ENCODE data around the gene LRRC75A.
"Not testable (repeated sequence)": the region's sequence is repeated elsewhere in the genome, so short reads cannot be mapped to it uniquely, and the experiment has no call there.

Gene LRRC75A, protein sequence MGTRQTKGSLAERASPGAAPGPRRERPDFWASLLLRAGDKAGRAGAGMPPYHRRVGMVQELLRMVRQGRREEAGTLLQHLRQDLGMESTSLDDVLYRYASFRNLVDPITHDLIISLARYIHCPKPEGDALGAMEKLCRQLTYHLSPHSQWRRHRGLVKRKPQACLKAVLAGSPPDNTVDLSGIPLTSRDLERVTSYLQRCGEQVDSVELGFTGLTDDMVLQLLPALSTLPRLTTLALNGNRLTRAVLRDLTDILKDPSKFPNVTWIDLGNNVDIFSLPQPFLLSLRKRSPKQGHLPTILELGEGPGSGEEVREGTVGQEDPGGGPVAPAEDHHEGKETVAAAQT

DNA sequence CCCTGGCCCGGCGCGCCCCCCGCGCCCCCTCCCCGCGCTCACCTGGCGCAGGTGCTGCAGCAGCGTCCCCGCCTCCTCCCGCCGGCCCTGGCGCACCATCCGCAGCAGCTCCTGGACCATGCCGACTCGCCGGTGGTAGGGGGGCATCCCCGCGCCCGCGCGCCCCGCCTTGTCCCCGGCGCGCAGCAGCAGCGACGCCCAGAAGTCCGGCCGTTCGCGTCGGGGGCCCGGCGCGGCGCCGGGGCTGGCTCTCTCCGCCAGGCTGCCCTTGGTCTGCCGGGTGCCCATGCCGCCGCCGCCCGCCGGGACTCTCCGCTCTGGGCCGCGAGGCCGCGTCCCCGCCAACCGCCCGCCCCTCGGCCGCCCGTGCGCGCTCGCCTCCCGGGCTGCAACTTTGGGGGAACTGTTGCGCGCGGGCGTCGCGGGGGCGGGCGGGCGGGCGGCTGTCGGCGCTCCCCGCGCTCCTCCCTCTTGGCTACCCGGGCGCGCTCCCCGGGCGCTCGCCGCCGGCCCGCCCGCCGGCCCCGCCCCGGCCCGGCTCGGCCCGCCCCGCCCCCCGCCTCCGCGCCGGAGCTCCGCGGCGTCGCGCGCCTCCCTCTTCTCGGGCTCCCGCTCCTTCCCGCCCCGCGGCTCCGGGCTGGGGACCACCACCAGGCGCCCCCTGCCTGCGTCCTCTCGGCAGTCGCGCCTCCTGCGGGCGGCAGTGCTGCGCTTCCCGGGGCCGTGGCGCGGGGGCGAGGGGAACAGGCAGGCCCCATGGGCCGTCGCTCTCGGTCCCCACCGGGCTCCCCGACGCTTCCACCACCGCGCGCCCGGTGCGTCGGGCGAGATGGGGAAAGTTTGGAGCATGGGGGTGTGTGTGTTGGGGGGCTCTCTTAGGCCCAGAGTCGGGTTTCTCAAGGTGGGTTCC lies at the start of gene LRRC75A:
Gene LRRC75A, minus strand, starts transcription at position 491 of the 910 bp plus-strand sequence. Its CDS starts 203 bp downstream, at position 288.
- DNase-seq: peak; percentile 20

DNA sequence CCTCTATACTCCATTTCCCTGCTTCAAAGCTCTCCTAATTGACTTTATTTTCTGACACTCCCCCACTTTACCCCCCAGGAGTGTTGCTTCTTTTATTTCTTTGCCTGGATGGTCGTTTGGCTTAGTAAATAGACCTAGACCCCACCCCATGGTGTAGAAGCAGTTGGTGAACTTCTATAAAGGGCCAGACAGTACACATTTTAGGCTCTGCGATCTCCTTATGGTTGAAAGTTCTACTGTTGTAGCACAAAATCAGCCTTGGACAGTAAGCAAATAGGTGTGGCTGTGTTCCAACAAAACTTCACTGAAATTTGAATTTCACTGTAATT lies 45.1 kb upstream of the LRRC75A start:
- DNase-seq: no peak

DNA sequence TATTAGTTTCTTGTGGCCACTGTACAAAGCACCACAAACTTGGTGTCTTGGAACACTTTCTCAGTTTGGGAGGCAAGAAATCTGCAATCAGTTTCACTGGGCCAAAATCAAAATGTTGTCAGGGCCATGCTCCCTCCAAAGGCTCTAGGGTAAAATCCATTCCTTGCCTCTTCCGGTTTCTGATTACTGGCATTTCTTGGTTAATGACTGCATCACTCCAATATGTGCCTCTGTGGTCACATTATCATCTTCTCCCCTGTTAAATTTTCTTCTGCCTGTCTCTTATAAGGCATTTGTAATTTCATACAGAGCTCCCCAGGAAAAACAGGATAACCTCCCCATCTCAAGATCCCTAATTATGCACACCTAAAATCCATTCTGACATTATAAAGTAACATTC lies 42.2 kb upstream of the LRRC75A start:
- no peak for DNase-seq

DNA sequence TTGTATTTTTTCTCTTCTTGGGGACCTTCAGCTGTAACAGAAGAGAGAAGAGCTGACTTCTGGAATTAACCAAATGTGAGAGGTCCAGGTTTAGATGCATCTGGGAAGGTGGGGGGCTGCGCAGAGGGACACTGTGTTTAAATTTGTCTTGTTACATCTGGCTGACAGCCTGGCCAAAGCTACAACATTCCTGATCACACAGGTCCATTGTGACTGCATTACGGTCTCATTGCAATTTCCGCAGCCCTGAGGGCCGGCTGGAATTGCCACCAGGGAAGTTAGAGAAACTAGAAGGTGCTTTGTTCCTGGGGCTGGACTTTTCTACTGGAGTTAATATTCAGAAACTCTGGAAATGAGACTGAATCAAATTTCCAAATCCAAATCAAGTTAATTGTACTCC lies 37.9 kb upstream of the LRRC75A start:
- no peak for DNase-seq

DNA sequence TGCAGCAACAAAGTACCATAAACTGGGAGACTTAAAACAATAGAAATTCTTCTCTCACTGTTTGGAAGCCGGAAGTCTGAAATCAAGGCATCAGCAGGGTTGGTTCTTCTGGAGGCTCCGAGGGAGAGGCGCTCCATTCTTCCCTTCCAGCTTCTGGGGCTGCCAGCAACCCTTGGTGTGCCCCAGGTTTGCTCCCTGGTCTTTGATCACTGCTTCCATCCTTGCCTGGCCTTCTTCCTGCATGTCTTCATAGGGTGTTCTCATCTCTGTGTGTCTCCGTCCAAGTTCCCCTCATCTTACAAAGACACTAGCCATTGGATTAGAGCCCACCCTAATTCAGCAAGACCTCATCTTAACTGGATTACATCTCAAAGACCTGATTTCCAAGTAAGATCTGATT lies 35.3 kb upstream of the LRRC75A start:
- no peak for DNase-seq

DNA sequence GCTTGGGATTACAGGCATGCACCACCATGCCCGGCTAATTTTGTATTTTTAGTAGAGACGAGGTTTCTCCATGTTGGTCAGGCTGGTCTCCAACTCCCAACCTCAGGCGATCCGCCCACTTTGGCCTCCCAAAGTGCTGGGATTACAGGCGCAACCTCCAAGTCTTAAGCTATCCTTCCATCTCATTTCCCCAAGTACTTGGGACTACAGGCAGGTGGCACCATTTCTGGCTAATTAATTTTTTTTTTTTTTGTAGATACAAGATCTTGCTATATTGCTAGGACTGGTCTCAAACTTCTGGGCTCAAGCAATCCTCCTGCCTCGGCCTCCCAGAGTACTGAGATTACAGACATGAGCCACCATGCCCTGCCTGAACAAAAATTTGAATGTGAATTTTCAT lies 33.6 kb upstream of the LRRC75A start:
- not testable (repeated sequence) for DNase-seq

DNA sequence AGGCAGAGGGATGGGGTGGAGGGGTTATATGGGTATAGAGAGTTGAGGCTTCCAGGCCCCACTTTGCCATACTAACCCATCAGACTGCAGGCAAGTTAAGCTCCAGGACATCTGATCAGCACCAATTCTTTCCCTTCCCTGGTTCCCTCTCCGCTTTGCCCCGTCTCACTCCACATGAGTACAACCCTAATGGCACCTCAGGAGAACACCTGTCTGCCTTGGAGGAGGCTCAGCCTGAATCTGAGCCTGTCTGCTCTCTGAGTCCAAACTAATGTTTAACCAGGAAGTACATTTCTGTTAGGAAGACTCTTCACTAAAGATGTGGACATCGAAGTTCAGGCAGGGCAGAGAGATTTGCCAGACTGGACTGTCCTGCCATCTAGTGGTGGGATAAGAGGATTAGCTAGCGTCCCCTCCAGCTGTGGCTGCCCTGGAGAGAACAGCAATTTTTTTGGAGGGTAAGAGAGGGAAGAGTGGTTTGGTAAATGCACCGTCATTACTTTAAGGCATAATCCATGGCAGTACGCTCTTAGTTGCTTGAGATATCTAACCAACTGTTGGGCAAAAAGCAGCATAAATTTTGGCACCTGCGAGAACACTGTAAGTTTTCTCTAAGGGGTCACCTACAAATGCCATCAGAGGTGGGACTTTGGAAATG lies 29.2 kb upstream of the LRRC75A start:
- peak; percentile 89 for DNase-seq

DNA sequence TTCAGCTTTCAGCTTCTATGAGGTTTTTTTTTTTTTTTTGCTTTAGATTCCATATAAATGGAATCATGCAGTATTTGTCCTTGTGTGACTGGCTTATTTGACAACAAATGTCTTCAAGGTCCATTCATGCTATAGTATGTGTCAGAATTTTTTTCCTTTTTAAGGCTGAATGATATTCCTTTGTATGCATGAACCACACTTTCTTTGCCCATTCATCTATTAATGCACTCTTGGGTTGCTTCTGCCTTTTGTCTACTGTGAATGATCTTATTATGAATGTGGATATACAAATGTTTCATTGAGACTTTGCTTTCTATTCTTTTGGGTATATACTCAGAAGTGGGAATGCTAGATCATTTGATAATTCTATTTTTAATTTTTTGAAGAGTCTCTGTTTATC lies 27.0 kb upstream of the LRRC75A start:
- DNase-seq: no peak

DNA sequence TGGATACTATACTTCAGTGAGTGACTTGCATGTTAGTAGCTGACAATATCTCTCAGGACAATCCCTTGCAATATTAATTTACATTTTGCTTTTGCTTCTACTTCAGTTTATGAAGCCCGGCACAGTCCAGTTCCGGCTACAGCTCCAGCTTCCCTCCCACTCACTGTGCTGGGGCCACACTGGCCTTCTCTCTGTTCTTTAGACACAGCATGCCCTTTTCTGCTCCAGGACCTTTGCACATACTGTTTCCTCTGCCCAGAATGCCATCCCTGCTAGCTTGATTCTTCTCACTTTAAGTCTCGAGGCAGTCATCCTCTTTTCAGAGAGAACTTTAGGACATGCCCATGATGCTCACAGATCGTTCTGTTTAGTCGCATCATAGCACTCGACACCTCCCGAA lies 25.5 kb upstream of the LRRC75A start:
- DNase-seq: no peak

DNA sequence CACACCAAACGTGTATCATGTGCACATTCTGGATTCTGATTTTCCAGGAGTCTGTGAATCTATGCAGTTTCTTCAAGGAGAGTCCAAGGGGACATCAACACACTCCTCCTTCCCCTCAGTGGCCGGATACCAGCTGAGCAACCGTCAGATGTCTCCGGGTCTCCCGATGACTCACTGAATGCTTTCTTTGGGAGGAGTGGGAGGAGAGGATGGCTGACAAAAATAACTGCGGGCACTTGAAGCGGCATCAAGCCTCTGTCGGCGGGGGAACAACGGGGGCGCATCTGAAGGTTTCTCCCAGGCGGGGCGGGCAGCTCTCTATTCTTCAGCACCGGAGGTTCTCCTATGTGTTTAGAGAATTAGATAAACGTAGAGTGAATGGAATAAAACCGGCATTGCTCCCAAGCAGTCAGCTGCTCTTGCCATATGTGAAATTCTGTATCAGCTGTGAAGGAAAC lies 24.6 kb upstream of the LRRC75A start:
- DNase-seq: peak; percentile 72

DNA sequence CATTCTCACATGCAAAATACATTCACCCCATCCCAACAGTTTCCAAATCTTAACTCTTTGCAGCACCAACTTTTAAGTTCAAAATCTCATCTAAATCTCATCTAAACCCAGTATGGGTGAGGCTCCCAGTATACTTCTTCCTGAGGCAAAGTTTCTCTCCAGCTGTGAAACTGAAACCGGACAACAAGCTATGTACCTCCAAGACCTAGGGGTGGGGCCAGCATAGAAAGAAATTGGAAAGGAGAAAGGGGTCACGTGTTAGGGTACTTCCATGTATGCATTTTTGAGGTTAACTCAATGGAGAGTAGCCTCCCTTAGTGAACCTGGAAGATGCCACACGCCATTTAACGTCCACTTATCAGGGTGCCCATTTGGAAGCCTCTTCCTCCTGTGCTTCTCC lies 23.9 kb upstream of the LRRC75A start:
- DNase-seq: no peak

DNA sequence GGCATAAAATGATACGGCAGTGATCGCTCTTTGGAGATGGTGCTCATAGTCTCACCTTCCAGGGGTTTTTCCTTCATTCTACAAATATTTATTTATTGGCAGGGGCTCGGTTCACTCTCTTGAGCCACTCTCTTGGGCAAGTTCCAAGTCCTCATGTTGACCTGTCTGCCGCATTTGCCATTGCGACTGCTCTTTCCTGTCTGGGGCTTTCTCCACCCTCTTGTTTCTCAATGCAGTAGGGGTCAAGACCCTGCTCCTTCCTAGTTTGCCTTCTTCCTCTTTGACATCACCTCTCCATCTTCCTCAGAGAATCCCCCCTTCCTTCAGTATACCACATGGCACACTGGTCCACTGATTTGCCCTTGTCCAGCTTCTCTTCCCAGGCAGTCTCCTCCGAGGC lies 21.9 kb upstream of the LRRC75A start:
- DNase-seq: no peak

DNA sequence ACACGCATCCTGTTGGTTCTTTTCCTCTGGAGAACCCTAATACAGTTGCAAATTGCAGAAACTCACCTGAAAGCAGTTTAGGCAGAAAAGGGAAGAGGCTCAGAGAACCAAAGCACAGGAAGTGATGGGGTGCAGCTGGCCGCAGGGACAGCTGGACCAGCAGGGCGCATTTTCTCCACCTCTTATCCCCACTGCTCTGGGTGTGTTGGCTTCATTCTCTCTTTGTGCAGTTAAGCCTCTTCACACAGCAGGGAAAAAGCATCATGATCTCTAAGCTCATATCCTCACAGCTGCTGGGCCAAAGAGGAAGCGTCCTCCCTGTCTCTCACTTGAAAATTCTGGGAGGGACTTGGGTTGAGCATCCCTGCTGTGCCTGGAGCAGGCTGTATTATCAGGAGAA lies 20.0 kb upstream of the LRRC75A start:
- DNase-seq: no peak

DNA sequence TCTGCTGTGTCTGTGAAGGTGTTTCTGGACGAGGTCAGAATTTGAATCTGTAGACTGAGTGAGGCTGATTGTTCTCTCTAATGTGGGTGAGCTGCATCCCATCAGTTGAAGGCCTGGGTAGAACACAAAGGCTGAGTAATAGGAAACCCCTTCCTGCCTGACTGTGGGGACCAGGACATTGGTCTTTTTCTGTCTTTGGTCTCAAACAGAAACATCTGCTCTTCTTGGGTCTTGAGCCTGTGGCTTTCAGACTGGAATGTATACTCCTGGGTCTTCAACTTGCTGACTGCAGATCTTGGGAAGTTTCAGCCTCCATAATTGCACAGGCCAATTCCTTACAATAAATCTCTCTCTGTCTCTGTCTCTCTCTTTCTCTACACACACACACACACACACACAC lies 19.6 kb upstream of the LRRC75A start:
- DNase-seq: no peak

DNA sequence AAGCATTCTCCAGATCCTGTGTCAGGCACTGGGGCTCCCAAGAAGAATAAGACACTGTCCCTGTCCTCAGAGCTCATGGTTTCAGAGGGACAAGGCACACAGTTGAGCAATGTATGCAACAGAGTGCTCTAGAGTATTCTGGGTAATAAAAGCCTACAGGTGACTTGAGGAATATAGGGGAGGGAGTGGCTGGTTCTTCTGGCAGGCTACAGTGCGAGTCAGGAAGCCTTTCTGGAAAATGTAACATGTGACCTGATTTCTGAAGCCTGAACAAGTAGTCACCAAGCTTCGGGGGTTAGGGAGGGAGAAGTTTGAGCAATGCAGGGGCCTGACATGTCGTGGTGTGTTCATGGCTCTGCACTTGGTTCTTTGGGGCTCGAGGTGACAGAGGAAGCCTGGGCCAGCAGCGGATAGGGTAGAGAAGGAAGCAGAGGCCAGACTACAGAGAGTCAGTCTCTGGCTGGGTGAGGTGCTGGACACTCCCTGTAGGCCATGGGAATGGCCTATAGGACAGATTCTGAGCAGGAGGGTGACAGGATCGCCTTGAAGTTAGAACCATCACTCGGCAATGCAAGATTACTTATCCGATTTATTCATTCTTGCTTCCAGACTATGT lies 16.0 kb upstream of the LRRC75A start:
- DNase-seq: no peak

DNA sequence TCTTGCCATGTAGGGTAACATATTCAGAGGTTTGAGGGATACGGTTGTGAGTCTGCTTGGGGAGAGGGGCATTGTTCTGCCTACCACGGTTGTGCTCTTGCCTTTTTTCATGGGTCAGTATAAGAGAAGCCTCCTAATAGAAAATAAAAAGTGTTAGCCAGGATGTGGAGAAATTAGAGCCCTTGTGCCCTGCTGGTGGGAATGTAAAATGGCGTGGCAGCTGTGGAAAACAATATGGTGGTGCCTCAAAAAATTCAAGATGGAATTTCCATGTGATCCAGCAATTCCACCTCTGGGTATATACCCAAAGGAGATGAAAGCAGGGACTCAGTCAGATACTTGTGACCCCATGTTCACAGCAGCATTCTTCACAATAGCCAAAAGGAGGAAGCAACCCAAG lies 14.2 kb upstream of the LRRC75A start:
- DNase-seq: no peak

DNA sequence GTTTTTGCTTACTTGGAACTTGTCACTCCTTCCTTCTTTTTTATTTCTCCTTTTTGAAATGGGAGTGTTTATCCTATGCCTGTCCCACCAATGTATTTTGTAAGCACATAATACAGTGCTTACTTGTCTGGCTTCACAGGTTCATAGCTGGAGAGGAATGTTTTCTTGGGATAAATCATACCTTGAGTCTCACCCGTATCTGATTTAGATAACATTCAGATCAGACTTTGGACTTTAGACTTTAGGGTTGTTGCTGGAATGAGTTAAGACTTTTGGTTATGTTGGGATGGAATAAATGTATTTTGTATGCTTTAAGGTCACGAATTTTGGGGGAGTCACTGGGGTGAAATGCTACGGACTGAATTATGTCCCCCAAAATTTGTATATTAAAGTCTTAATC lies 13.0 kb upstream of the LRRC75A start:
- no peak for DNase-seq

DNA sequence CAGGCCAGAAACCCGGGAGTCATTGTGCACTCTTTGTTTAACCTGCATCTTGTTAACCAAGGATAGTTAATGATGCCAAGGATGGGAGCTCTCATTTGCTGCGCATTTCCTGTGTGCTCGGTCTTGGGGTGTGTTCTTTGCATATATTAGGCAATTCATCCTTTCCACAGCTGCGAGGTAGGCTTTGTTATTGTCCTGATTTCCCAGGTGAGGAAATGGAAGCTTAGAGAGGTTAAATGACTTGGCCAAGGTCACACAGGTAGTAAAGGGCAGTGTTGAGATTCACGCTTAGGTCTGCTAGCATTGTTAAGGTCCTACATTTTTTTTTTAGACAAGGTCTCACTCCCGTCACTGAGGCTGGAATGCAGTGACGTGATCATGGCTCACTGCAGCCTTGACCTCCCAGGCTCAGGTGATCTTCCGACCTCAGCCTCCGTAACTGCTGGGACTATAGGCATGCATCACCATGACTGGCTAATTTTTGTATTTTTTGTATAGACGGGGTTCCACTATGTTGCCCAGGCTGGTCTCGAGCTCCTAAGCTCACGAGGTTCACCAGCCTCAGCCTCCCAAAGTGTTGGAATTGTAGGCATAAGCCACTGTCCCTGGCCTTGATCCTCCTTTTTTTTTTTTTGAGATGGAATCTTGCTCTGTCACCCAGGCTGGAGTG lies 5.0 kb upstream of the LRRC75A start:
- DNase-seq: no peak

DNA sequence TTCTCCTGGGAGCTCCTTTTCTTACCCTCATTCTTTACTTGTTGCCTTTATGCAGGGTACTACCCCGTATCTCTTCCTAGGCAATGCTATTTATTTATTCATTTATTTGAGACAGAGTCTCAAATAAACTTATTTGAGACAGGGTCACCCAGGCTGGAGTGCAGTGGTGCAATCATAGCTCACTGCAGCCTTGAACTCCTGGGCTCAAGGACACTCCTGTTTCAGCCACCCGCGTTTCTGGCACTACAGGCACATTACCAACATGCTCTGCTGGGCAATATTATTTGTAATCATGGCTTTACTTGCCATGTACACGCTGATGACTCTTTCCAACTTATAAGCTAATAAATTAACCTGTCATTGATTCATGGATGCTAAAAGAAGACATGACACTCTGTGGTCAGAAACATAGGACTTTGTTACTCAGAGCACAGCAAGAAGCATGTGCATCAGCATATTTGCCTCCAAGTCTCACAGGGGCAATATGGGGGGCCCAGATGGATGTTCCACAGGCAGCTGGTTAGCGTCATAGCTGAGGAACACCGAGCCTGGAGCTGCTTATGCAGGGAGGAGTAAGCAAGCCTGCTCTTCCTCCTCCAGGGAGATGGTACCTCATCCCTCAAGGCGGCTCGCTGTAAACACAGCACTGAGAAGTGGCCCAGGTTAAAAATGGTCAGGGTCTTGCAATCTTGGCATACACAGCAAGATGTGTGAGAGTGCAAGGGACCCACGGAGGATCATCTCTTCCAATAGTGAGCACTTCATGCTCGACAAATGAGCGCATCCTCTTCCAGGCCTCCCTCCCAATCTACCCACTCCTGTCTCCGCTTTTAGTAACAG lies 4.2 kb upstream of the LRRC75A start:
- no peak for DNase-seq

DNA sequence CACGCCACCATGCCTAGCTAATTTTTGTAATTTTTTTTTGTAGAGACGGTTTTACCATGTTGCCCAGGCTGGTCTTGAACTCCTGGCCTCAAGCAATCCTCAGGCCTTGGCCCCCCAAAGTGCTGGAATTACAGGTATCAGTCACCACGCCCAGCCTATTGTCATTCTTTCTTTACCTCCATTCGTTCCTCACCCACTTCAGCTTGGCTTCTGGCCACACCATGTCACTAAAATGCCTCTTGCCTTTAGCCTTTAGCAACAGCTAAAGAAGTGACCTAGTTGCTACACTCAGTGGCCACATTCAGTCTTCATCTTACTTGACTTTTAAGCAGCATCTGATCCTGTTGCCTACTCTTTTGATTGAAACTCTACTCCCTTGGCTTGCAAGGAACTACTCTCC lies 3.6 kb upstream of the LRRC75A start:
- no peak for DNase-seq

DNA sequence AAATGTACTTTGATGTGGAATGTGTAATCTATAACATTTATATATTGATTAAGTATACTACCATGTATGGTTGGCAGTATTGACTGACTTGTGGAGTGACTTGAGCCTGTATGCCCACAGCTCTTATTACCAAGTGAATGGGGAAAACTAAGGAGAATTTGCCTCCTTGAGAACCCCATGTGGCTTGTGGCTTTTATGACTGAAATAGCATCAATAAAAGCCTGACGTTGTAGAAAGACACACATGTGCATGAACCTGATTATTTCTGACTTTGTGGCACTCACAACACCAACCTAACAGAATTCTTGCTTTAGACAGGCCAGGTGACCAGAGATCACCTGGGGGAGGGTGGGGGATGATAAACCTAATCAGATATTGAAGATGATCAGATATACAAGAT lies 2.1 kb upstream of the LRRC75A start:
- no peak for DNase-seq
